Brain microvascular endothelial cell (primary cell): ENCODE measurements around the gene CAB39L.

Experiments
- DNase-seq: peaks from one replicate; pipeline ENCODE4 v3.0.0-alpha.2; 2020
- H3K27ac ChIP-seq: fragments of 250-450 bp; sonication (Bioruptor Pico); 2 replicates; pipeline ENCODE4 v1.5.1; 2020; ENCODE audit warnings: mild to moderate bottlenecking, moderate library complexity
- H3K27me3 ChIP-seq: fragments of 250-450 bp; sonication (Bioruptor Pico); replicated peaks from 2 replicates; pipeline ENCODE4 v1.5.1; 2020; ENCODE audit warnings: mild to moderate bottlenecking
- H3K36me3 ChIP-seq: fragments of 250-450 bp; sonication (Bioruptor Pico); replicated peaks from 2 replicates; pipeline ENCODE4 v1.5.1; 2020; ENCODE audit warnings: mild to moderate bottlenecking
- H3K4me3 ChIP-seq: 2 replicates; pipeline ENCODE4 v1.5.1; 2011; ENCODE audit warnings: low read depth, mild to moderate bottlenecking, control low read depth, low read length, moderate library complexity
- in situ Hi-C: cut with HindIII; loops from 2 replicates; pipeline ENCODE4 v1.10.0; 2017; ENCODE audit warnings: low sequenced_read_pairs, low pct_ligation_motif_present
- TF ChIP-seq, protein P1 (sequence below): IDR thresholded peaks from 2 replicates; pipeline ENCODE4 v1.5.1; 2011; ENCODE audit warnings: low read depth, mild to moderate bottlenecking, moderate library complexity, low read length, control low read depth, inconsistent platforms; ENCODE audit errors: missing control alignments

CAB39L gene

DNA sequence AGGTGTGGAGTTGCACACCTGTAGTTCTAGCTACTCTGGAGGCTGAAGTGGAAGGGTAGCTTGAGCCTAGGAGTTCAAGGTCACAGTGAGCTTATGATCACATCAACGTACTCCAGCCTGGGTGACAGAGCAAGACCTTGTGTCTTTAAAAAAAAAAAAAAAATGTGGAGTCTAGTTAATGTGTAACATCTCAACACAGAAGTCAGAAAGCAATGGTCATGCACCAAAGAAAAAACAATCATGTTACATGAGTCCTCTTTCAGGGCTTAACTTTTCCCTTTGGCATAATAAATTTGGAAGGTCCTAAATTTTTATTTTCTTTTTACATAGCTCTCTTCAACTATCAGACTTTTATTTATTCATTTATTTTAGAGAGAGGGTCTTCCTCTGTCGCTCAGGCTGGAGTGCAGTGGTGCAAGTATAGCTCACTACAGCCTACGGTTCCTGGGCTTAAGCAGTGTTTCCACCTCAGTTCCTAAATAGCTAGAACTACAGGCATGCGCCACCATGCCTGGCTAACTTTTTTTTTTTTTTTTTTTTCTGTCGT is 22.5 kb upstream of the CAB39L start:
- no peak for DNase-seq
- Histone ChIP-seq H3K27ac (no peak overlapping the region), H3K36me3 (peaks cover 3% of the 10 kb centered on the region), H3K4me3 (no peak overlapping the region), H3K27me3 (no peaks in the 10 kb centered on the region)
- in situ Hi-C loops = no loop called here
- TF ChIP-seq, protein P1, sequence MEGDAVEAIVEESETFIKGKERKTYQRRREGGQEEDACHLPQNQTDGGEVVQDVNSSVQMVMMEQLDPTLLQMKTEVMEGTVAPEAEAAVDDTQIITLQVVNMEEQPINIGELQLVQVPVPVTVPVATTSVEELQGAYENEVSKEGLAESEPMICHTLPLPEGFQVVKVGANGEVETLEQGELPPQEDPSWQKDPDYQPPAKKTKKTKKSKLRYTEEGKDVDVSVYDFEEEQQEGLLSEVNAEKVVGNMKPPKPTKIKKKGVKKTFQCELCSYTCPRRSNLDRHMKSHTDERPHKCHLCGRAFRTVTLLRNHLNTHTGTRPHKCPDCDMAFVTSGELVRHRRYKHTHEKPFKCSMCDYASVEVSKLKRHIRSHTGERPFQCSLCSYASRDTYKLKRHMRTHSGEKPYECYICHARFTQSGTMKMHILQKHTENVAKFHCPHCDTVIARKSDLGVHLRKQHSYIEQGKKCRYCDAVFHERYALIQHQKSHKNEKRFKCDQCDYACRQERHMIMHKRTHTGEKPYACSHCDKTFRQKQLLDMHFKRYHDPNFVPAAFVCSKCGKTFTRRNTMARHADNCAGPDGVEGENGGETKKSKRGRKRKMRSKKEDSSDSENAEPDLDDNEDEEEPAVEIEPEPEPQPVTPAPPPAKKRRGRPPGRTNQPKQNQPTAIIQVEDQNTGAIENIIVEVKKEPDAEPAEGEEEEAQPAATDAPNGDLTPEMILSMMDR = no peak

DNA sequence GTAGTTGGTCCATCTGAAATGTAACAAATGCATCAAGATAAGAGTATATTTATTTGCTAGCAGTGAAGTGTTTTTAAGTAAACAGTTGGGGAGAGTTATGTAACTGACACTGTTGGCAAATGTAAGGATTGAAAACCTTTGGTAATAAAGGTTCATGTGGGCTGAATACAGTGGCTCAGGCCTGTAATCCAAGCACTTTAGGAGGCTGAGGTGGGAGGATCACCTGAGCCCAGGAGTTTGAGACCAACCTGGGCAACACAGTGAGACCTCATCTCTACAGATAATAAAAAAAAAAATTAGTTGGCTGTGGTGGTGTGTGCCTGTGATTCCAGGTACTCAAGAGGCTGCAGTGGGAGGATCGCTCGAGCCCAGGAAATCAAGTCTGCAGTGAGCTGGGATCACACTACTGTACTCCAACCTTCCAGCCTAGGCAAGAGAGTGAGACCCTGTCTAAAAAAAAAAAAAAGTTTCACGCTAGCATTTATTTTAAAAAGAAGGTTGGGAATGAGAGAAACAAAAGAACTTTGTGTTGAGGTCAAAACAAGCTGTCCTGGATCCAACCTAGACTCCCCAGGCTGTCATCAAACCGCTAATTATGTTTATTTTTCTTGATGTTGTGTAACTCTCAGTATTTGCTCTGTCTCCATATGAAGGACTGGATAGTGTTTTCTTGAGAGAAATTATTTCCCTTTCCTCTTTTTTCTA is 20.9 kb upstream of the CAB39L start:
- in situ Hi-C loops = no loop called here
- TF ChIP-seq, protein P1 = no peak
- DNase-seq = no peak
- Histone ChIP-seq H3K27me3 (no peaks in the 10 kb centered on the region), H3K4me3 (no peak overlapping the region), H3K36me3 (peaks cover 3% of the 10 kb centered on the region), H3K27ac (no peak overlapping the region)

DNA sequence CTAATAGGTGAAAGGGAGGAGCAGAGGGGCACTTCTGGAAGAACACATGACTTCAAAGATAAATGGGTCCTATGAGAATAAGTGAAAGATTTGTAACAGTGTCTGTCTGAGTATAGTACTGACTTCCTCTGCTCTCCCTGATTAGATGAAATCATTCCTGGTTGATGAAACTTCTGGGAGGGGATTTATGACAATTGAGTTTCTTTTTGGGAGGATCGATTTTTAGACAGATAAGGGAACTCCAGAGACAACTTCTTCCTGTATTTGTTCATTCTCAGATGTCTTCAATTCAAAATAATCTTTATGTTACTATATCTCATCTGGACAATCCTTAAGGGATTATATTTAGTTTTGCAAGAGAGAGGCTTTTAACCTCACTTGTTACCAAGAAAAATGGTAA is 20.2 kb upstream of the CAB39L start:
- in situ Hi-C loops = no loop called here
- Histone ChIP-seq H3K27ac (no peak overlapping the region), H3K36me3 (peaks cover 3% of the 10 kb centered on the region), H3K27me3 (no peaks in the 10 kb centered on the region), H3K4me3 (no peak overlapping the region)
- no peak for DNase-seq
- TF ChIP-seq, protein P1 = no peak

DNA sequence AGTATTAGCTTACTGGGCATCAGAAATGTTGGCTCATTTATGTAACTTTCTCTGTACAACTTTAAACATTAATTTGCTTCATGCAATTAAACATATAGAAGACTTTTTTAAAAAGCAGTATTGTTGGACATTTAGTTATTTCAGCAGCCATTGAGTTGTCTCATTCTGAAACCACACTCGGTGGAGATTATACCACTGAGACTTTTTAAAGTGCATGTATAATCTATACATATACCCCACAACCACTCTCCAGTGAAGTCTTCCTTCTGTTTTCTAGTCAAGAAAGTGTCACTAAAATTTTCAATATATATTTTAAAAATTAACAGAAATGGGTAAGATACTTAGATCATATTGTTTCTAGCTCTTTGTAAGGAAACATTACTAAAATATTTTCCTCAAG is 15.7 kb upstream of the CAB39L start:
- H3K27me3 ChIP-seq = no peaks in the 10 kb centered on the region
- no peak overlapping the region for H3K4me3 ChIP-seq
- DNase-seq = no peak
- no peak overlapping the region for H3K27ac ChIP-seq
- in situ Hi-C loops = no loop called here
- H3K36me3 ChIP-seq = peaks cover 3% of the 10 kb centered on the region
- TF ChIP-seq, protein P1 = no peak

DNA sequence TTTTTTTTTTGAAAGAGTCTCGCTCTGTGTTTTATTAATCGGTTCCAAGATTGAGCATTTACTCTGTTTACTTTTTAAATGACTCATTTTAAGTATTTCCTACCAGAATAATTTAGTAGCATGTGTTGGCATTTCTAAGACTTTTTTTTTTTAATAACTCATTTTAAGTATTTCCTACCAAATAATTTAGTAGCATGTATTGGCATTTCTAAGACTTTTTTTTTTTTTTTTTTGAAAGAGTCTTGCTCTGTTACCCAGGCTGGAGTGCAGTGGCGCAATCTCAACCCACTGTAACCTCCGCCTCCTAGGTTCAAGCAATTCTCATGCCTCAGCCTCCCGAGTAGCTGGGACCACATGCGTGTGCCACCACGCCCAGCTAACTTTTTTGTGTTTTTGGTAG is 13.4 kb upstream of the CAB39L start:
- H3K27ac ChIP-seq = no peak overlapping the region
- H3K4me3 ChIP-seq = no peak overlapping the region
- in situ Hi-C loops = no loop called here
- TF ChIP-seq, protein P1 = no peak
- no peak for DNase-seq
- H3K27me3 ChIP-seq = no peaks in the 10 kb centered on the region
- no peaks in the 10 kb centered on the region for H3K36me3 ChIP-seq

DNA sequence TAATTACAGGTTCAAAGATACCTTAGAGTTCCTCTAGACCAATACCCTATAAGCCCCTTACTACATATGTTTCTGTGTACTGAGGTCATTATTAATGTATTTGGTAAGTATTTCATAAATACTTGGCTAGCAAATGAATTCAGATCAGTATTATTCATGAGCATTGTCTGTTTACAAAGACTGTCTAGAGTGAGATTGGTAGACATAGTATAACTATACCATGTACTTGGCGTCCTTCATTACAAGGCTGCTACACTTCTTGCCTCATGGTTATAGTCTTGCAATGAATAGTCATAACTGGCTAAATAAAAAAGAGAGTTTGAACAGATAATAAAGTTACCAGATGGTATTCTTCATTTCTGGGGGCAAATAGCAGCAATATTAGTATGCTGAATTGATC is 12.3 kb upstream of the CAB39L start:
- Histone ChIP-seq H3K4me3 (no peak overlapping the region), H3K27me3 (no peaks in the 10 kb centered on the region), H3K36me3 (no peaks in the 10 kb centered on the region), H3K27ac (no peak overlapping the region)
- TF ChIP-seq, protein P1 = no peak
- DNase-seq = no peak
- in situ Hi-C loops = no loop called here
